ENCODE measurements around the gene WBP2. TPM values are rescaled to one million over a fixed set of nuclear protein-coding genes. Genes with fewer than 3 reads are reported as not detected.
"Not testable (repeated sequence)": the region's sequence is repeated elsewhere in the genome, so short reads cannot be mapped to it uniquely, and the experiment has no call there.

The WBP2 gene
- total and polyA plus RNA-seq, 2 of the 8 experiments (the other 6 are each of a cell fraction or from before 2014, with no cell fraction given), result 48.2 to 71.2 TPM

GRCh38 chr17:75859358-75859757 is 4.2 kb upstream of the WBP2 start:
- H3K4me2 ChIP-seq (ENCODE audit: insufficient read depth in 1 of 2, low read depth in 2 of 2, low read length in 2 of 2), result not testable (repeated sequence)
- WGBS, 2 experiments (ENCODE audit: extremely low coverage in 1 of 2, insufficient coverage in 1 of 2, insufficient read length in 1 of 2, insufficient replicate concordance in 2 of 2, low coverage in 1 of 2, low lambda C conversion rate in 2 of 2, missing lambda C conversion rate in 1 of 2), result 89% methylated on average over 8 of the region's 10 CpGs; no CpG with 5 or more reads in 1 of the 2 experiments

More at GRCh38 chr17:75859358-75859757, 4.2 kb upstream of the WBP2 start:
- not testable (repeated sequence) for H3K4me3 ChIP-seq (ENCODE audit: extremely low read depth in 1 of 4, insufficient read depth in 2 of 4, low read depth in 3 of 4, low read length in 4 of 4); FAIRE-seq; H2BK20ac ChIP-seq (ENCODE audit: low read length); H4K5ac ChIP-seq (ENCODE audit: insufficient read length, low read depth, low read length); H3K27ac ChIP-seq (ENCODE audit: low read depth, low read length); H3K14ac ChIP-seq (ENCODE audit: insufficient read length); H3K18ac ChIP-seq (ENCODE audit: extremely low read depth, low read length); H3K36me3 ChIP-seq (ENCODE audit: control insufficient read depth in 2 of 4, insufficient read depth in 4 of 4, low read length in 3 of 4); H3K79me1 ChIP-seq (ENCODE audit: low read depth, low read length); H3K4ac ChIP-seq (replicated peaks; ENCODE audit: insufficient read length, low read depth, low read length); H2AK5ac ChIP-seq (ENCODE audit: low read depth, low read length); H3K9me3 ChIP-seq (ENCODE audit: insufficient read depth in 2 of 2, low read depth in 1 of 2, low read length in 1 of 2); H4K20me1 ChIP-seq (replicated peaks in 1 of 2; ENCODE audit: control insufficient read depth in 1 of 2, insufficient read depth in 2 of 2, low read length in 2 of 2); H3K23me2 ChIP-seq (ENCODE audit: low read depth, low read length); H3K27me3 ChIP-seq (replicated peaks in 1 of 4; ENCODE audit: control insufficient read depth in 3 of 4, extremely low read depth in 1 of 4, insufficient read depth in 3 of 4, low read length in 3 of 4); H3K9ac ChIP-seq (replicated peaks in 1 of 4; ENCODE audit: extremely low read depth in 1 of 4, low read depth in 3 of 4, low read length in 3 of 4); H2BK15ac ChIP-seq (ENCODE audit: low read length); H2BK120ac ChIP-seq (replicated peaks; ENCODE audit: low read depth, low read length); H3K79me2 ChIP-seq (ENCODE audit: control insufficient read depth in 1 of 2, insufficient read depth in 2 of 2, low read length in 2 of 2); H4K8ac ChIP-seq (ENCODE audit: extremely low read depth, insufficient read depth, low read length); H3K23ac ChIP-seq (ENCODE audit: insufficient read length); H4K91ac ChIP-seq (replicated peaks; ENCODE audit: insufficient read length, low read length); DNase-seq (ENCODE audit: low read depth in 1 of 2, low spot score in 2 of 2); H2BK5ac ChIP-seq (ENCODE audit: low read depth, low read length); H2AFZ ChIP-seq (ENCODE audit: low read length); H3K56ac ChIP-seq (replicated peaks; ENCODE audit: insufficient read length, low read depth, low read length); H2BK12ac ChIP-seq (ENCODE audit: low read depth, low read length); H3K4me1 ChIP-seq (replicated peaks in 1 of 4; ENCODE audit: control insufficient read depth in 3 of 4, insufficient read depth in 4 of 4, low read length in 3 of 4)
- CTCF ChIA-PET (ENCODE audit: partially characterized antibody), result interaction anchor here (4.7 to 27.2 kb wide), 4 partner anchors 12 to 36 kb away, joined by 34 to 563 read pairs (median 160); partner anchors contain the start of genes TRIM47, TRIM65 and UNC13D
- POLR2A ChIA-PET (ENCODE audit: partially characterized antibody), result interaction anchor here (0.5 to 1.7 kb wide), 4 partner anchors 10 to 875 kb away, joined by 3 to 4 read pairs (median 3); a partner anchor contains a TSS
